Limb (tissue), 2 donors: ENCODE measurements around the gene HSPA12B.
"Not testable (repeated sequence)": the region's sequence is repeated elsewhere in the genome, so short reads cannot be mapped to it uniquely, and the experiment has no call there.

Experiments
- DNase-seq, 2 donors: peaks; one replicate each; pipeline ENCODE4 v3.0.0-alpha.2; 2016; ENCODE audit errors: extremely low spot score in 2 of 2

HSPA12B gene

GRCh38 chr20:3786665-3787323 is 54.3 kb downstream of the HSPA12B start, which contains the start of gene CENPB:
CENPB (minus strand) TSS chr20:3786740; CDS start chr20:3786483, 257 bp downstream.
- DNase-seq = peak; percentile 91 to 96

GRCh38 chr20:3787324-3788014 is 55.0 kb downstream of the HSPA12B start:
- DNase-seq = no peak

GRCh38 chr20:3788685-3789155 is 56.2 kb downstream of the HSPA12B start:
- DNase-seq = no peak

GRCh38 chr20:3789201-3789600 is 56.7 kb downstream of the HSPA12B start:
- DNase-seq = not testable (repeated sequence)

GRCh38 chr20:3794168-3794567 is 61.7 kb downstream of the HSPA12B start:
- DNase-seq = not testable (repeated sequence)

- DNase-seq = peak in 1 of 2 donors; percentile 24
Observed at GRCh38 chr20:3794701-3795420, 62.4 kb downstream of the HSPA12B start.

- DNase-seq = peak; percentile 94 to 95
Observed at GRCh38 chr20:3795511-3796468, 63.3 kb downstream of the HSPA12B start, which contains the start of gene CDC25B. CDC25B (plus strand) TSS chr20:3796310; CDS start chr20:3796532, 222 bp downstream.

GRCh38 chr20:3796477-3797225 is 64.2 kb downstream of the HSPA12B start:
- no peak for DNase-seq

- peak in 1 of 2 donors; percentile 36 for DNase-seq
Observed at GRCh38 chr20:3797226-3797545, 64.7 kb downstream of the HSPA12B start.

GRCh38 chr20:3797592-3798372 is 65.3 kb downstream of the HSPA12B start:
- DNase-seq = no peak

- DNase-seq = peak in 1 of 2 donors; percentile 27
Observed at GRCh38 chr20:3798373-3798768, 65.9 kb downstream of the HSPA12B start.

GRCh38 chr20:3798908-3799248 is 66.4 kb downstream of the HSPA12B start:
- peak; percentile 25 to 53 for DNase-seq

- no peak for DNase-seq
Observed at GRCh38 chr20:3800256-3800877, 67.9 kb downstream of the HSPA12B start.

- DNase-seq = no peak
Observed at GRCh38 chr20:3800878-3801260, 68.4 kb downstream of the HSPA12B start.

GRCh38 chr20:3801299-3801698 is 68.8 kb downstream of the HSPA12B start:
- DNase-seq = no peak

- DNase-seq = no peak
Observed at GRCh38 chr20:3801846-3802245, 69.4 kb downstream of the HSPA12B start.
